HEK293T (cell line): ENCODE results near the gene TENM3.
"Not testable (repeated sequence)": the region's sequence is repeated elsewhere in the genome, so short reads cannot be mapped to it uniquely, and the experiment has no call there.

Experiments
- CTCF ChIA-PET: fragments of 350-600 bp; formaldehyde crosslinking; extraction: SDS; loops from one replicate; lab custom pipeline; 2021; ENCODE audit warnings: antibody characterized with exemption, inconsistent platforms; lab: Yijun Ruan, JAX
- POLR2A ChIA-PET: fragments of 350-600 bp; formaldehyde crosslinking; extraction: SDS; loops from one replicate; lab custom pipeline; 2020; ENCODE audit warnings: antibody characterized with exemption, inconsistent platforms; lab: Yijun Ruan, JAX
- DNase-seq: peaks from one replicate; pipeline ENCODE4 v3.0.0; 2012; ENCODE audit warnings: mixed read lengths; ENCODE audit errors: extremely low spot score
- ARNT ChIP-seq: fragments of 450-650 bp; IDR thresholded peaks from 2 replicates; pipeline ENCODE4 v1.6.1; 2017; ENCODE audit warnings: mild to moderate bottlenecking
- BHLHE40 ChIP-seq: fragments of 450-650 bp; IDR thresholded peaks from 2 replicates; pipeline ENCODE4 v1.6.1; 2016; ENCODE audit warnings: mild to moderate bottlenecking, moderate library complexity, borderline replicate concordance
- CTBP1 ChIP-seq: fragments of 450-650 bp; IDR thresholded peaks from 2 replicates; pipeline ENCODE4 v1.6.1; 2016; ENCODE audit warnings: borderline replicate concordance
- ELF4 ChIP-seq: fragments of 450-650 bp; IDR thresholded peaks from 2 replicates; pipeline ENCODE4 v1.6.1; 2017; ENCODE audit warnings: antibody characterized with exemption
- FOXA1 ChIP-seq: fragments of 450-650 bp; IDR thresholded peaks from 2 replicates; pipeline ENCODE4 v1.6.1; 2016; ENCODE audit warnings: mild to moderate bottlenecking
- FOXK2 ChIP-seq: fragments of 450-650 bp; IDR thresholded peaks from 2 replicates; pipeline ENCODE4 v1.6.1; 2016; ENCODE audit warnings: mild to moderate bottlenecking
- FOXM1 ChIP-seq: fragments of 450-650 bp; IDR thresholded peaks from 2 replicates; pipeline ENCODE4 v1.6.1; 2017; ENCODE audit warnings: mild to moderate bottlenecking, borderline replicate concordance
- HDGF ChIP-seq: fragments of 450-650 bp; IDR thresholded peaks from 2 replicates; pipeline ENCODE4 v1.6.1; 2017; ENCODE audit warnings: antibody characterized with exemption, borderline replicate concordance
- L3MBTL2 ChIP-seq: fragments of 450-650 bp; conservative IDR thresholded peaks from 2 replicates; pipeline ENCODE4 v1.6.1; 2016; ENCODE audit warnings: mild to moderate bottlenecking
- LEF1 ChIP-seq: fragments of 450-650 bp; IDR thresholded peaks from 2 replicates; pipeline ENCODE4 v1.6.1; 2017; ENCODE audit warnings: mild to moderate bottlenecking, borderline replicate concordance
- NFRKB ChIP-seq: fragments of 450-650 bp; IDR thresholded peaks from 2 replicates; pipeline ENCODE4 v1.6.1; 2016; ENCODE audit warnings: mild to moderate bottlenecking, moderate library complexity
- SP1 ChIP-seq: fragments of 450-650 bp; IDR thresholded peaks from 2 replicates; pipeline ENCODE4 v1.6.1; 2017
- SUZ12 ChIP-seq: fragments of 450-650 bp; IDR thresholded peaks from 2 replicates; pipeline ENCODE4 v1.6.1; 2016; ENCODE audit warnings: mild to moderate bottlenecking
- TARDBP ChIP-seq: fragments of 450-650 bp; IDR thresholded peaks from 2 replicates; pipeline ENCODE4 v1.6.1; 2016
- ZNF384 ChIP-seq: fragments of 450-650 bp; IDR thresholded peaks from 2 replicates; pipeline ENCODE4 v1.6.1; 2016
- TF ChIP-seq, protein P1 (sequence below): fragments of 450-650 bp; IDR thresholded peaks from 2 replicates; pipeline ENCODE4 v1.6.1; 2016

TENM3 gene

DNA sequence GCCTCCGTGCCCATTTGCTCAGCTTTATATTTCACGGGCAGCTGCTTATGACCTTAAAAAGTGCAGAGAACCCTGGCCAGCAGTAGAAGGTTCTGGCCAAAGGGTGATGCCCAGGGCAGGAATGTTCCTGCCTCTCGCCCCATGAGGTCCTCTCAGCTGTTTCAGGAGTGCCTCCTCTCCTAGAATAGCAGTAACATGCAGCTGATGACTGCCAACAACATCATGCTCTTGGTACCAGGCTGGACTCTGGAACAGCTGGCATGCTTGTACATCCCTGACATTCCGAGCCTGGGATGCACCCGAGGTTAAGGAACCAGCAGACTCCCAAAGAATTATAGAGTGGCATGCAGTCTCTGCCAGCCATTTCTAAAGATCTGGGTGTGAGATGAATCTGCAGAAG lies 11.7 kb upstream of the TENM3 start:
- CTCF ChIA-PET = interaction anchor here (0.6 kb wide), 1 partner anchor 21 kb away, joined by 3 read pairs; no protein-coding TSS in a partner anchor
- TF ChIP-seq NFRKB = no peak
- TF ChIP-seq FOXK2 = no peak
- no peak for TF ChIP-seq ZNF384
- TF ChIP-seq ELF4 = no peak
- TF ChIP-seq L3MBTL2 = no peak
- TF ChIP-seq, protein P1, sequence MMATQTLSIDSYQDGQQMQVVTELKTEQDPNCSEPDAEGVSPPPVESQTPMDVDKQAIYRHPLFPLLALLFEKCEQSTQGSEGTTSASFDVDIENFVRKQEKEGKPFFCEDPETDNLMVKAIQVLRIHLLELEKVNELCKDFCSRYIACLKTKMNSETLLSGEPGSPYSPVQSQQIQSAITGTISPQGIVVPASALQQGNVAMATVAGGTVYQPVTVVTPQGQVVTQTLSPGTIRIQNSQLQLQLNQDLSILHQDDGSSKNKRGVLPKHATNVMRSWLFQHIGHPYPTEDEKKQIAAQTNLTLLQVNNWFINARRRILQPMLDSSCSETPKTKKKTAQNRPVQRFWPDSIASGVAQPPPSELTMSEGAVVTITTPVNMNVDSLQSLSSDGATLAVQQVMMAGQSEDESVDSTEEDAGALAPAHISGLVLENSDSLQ = no peak
- DNase-seq = no peak
- POLR2A ChIA-PET = interaction anchor here (1.4 kb wide), 1 partner anchor 12 kb away, joined by 3 read pairs; no protein-coding TSS in a partner anchor

DNA sequence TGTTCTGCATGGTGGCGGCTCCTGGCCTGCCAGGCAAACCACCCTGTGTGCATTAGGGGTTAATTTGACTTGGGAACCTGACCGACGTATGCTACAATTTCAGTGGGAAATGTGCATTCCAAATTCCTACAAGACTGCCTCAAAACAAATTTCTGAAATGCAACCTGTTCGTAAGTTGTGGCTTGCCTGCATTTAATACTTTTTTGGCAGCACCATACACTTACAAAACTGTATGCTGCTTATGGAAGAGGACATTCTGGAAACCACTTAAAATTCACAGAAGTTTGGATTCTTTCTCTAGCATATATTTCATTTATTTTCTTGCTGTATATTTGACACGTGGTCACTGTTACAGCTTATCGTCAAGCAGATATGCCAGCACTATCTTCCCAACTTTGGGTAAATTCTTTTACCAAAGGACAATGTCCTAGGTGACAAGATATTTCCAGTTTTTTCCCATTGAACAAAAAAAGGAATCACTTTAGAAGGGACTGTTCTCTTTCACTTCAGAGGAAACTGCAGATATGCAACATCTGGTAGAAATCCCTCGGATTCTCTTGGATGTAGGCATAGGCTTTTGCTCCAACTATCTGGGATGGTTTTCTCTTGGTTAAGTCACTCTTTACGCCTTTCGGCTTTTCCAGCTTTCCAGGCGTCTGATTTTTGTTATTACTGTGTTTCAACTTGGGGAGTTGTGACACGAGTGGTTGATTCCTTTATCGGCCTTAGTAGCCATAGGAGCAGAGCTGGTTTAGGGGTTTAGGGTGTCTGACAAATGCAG lies 9.7 kb upstream of the TENM3 start:
- no peak for TF ChIP-seq BHLHE40
- no peak for TF ChIP-seq ELF4
- TF ChIP-seq SUZ12 = no peak
- no peak for TF ChIP-seq ZNF384
- no peak for TF ChIP-seq NFRKB
- TF ChIP-seq HDGF = no peak
- no peak for TF ChIP-seq FOXA1
- TF ChIP-seq SP1 = no peak
- no peak for TF ChIP-seq ARNT
- no peak for TF ChIP-seq CTBP1
- TF ChIP-seq FOXK2 = no peak
- TF ChIP-seq TARDBP = no peak
- TF ChIP-seq L3MBTL2 = no peak
- TF ChIP-seq, protein P1 = no peak
- TF ChIP-seq LEF1 = no peak
- TF ChIP-seq FOXM1 = no peak
- no peak for DNase-seq
- ChIA-PET POLR2A (no interaction called here), CTCF (no interaction called here)

DNA sequence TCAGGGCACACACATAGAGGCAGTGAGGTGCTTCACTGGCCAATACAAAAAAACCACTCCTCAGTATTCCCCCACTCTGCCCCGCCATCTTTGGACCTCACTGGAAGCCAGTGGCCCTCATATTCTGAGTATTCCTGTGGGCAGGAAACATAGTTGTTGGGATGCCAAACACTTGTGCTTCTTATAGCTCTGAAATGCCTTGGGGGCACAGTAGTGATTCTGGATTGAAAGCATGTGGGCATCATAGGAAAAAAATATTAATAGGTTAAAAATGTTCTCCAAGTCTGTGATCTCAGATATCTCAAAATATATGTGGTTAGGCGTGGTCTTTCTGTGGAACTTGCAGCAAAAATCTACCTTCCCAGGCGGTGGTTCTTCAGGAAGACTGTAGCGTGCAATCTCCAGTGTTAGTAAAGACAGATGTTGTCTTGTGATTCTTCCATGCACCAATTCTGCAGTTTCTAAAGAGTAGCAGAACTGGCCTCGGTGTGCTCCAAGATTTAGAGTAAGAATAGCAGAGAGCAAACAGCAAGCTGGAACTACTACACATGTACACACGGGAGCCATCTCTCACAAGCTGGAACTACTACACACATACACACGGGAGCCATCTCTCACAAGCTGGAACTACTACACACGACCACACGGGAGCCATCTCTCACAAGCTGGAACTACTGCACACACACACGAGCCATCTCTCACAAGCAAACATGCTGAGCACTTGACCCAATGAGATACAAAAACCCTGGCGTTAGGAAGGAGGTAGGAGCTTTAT lies 8.0 kb upstream of the TENM3 start:
- ChIA-PET POLR2A (no interaction called here), CTCF (interaction anchor here (0.6 to 1.0 kb wide), 3 partner anchors 9 to 83 kb away, joined by 3 to 4 read pairs (median 3); no protein-coding TSS in a partner anchor)
- TF ChIP-seq SUZ12 (no peak), FOXA1 (no peak), ELF4 (no peak), FOXK2 (no peak), L3MBTL2 (no peak), FOXM1 (no peak), SP1 (no peak), NFRKB (no peak), HDGF (no peak), ZNF384 (no peak), LEF1 (no peak), CTBP1 (no peak), ARNT (no peak), BHLHE40 (no peak), TARDBP (no peak)
- TF ChIP-seq, protein P1 = no peak
- no peak for DNase-seq

DNA sequence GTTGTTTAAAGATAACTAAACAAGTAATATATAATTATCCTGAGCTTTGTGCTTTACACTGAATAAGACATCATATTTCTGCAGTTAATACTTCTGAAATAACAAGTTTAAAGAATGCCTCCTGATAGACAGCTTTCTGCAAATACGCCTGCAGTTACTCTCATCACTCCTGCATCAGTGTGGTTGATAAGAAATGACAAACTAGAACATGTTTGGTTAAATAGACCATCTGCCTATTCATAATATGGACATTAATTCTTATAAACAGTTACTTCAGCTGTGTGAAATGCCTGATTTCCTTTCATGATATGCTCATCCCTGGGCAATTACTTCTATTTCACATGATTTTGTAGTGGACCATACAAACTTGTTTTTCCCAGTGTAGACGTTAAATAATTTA lies 7.0 kb upstream of the TENM3 start:
- ChIA-PET POLR2A (no interaction called here), CTCF (interaction anchor here (0.6 to 1.0 kb wide), 2 partner anchors 9 to 10 kb away, joined by 3 read pairs; no protein-coding TSS in a partner anchor)
- no peak for DNase-seq
- TF ChIP-seq HDGF = no peak
- TF ChIP-seq L3MBTL2 = no peak
- no peak for TF ChIP-seq BHLHE40
- TF ChIP-seq ARNT = no peak
- TF ChIP-seq FOXA1 = no peak
- TF ChIP-seq LEF1 = no peak
- TF ChIP-seq FOXM1 = no peak
- TF ChIP-seq, protein P1 = no peak
- no peak for TF ChIP-seq SP1
- no peak for TF ChIP-seq NFRKB
- no peak for TF ChIP-seq ELF4
- no peak for TF ChIP-seq ZNF384
- TF ChIP-seq FOXK2 = no peak
- TF ChIP-seq CTBP1 = no peak

DNA sequence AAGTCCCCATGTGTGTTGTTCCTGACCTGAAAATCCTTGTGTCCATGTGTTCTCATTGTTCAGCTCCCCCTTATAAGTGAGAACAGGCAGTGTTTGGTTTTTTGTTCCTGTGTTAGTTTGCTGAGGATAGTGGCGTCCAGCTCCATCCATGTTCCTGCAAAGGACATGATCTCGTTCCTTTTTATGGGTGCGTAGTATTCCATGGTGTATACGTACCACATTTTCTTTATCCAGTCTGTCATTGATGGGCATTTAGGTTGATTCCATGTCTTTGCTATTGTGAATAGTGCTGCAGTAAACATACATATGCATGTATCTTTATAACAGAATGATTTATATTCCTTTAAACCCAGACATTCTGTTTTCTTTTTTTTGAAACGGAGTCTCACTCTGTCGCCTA lies 6.2 kb upstream of the TENM3 start:
- CTCF ChIA-PET, DNase-seq, POLR2A ChIA-PET: not testable (repeated sequence)
